H1 (cell line): ENCODE results near the gene LCN15. TPM values are rescaled to one million over a fixed set of nuclear protein-coding genes. Genes with fewer than 3 reads are reported as not detected.

ENCODE experiments used
- CHD7 ChIP-seq: fragments of 300-600 bp; sonication (generic); IDR thresholded peaks from 2 replicates; pipeline ENCODE4 v1.7.1; 2012; ENCODE audit warnings: low read length, moderate library complexity, mild to moderate bottlenecking, inconsistent platforms; ENCODE audit not compliant: insufficient replicate concordance
- NANOG ChIP-seq: IDR thresholded peaks from 2 replicates; pipeline ENCODE4 v1.6.1; 2011; ENCODE audit warnings: low read length, low read depth, mild to moderate bottlenecking, inconsistent platforms; ENCODE audit not compliant: insufficient read depth, poor library complexity, severe bottlenecking
- polyA plus RNA-seq, 7 experiments: library from polyadenylated mRNA; depleted of rRNA in 3 of 7; stranded (reverse) in 5 of 7; unstranded in 2 of 7; fragments of >200 nt in 5 of 7; fragments of 200-250 nt in 2 of 7; gene quantifications; 1 replicate in 5 of 7; 2 replicates in 1 of 7; 4 replicates in 1 of 7; pipeline versions ENCODE4 v1.2.1 to v1.2.3, GENCODE V29; 2011 to 2013; ENCODE audit warnings: missing spikeins in 2 of 7, mixed read lengths in 2 of 7
- total RNA-seq: library from RNA; stranded (reverse); fragmentation: NEBNext Ultra II Directional; extraction: Animal tissue kit (Norgen Biotek cat#: 25700); gene quantifications from 2 replicates; pipeline ENCODE4 v1.2.1, GENCODE V29; 2021

LCN15 gene
- total and polyA plus RNA-seq, 2 of the 8 experiments (the other 6 are each of a cell fraction or from before 2014, with no cell fraction given) = 0.08 to 0.47 TPM

DNA sequence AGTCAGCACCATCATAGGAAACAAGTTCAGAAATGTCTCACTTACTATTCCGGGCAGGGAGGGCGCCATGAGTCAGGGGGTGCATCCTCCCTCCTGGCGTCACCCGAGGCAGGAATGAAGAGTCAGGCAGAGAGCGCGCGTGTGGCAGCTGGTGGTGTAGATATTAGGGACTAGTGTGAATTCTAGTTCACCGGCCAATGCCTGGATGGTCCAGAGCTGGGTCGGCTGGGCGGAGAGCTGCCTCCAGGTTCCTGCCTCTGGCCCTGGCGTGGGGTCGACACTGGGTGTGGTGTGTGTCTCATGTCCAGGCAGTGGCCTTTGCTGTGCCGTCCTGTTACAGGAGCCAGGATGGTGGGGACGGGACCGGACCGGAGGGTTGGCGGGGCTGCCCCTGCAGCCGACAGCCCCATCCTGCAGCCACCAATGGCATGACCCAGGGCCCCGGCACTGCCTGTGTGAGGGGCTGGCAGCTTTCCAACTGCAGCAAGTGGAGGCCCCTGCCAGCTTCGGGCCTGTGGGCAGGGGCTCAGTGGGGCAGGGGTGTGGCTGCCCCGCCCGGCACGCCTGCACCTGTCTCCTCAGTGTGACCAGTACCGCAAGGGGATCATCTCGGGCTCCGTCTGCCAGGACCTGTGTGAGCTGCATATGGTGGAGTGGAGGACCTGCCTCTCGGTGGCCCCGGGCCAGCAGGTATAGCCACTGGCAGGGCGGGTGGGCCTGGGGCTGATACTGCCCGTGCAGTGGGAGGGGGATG lies 42.8 kb downstream of the LCN15 start (continued):
- TF ChIP-seq CHD7 (no peak), NANOG (no peak)
